GM13976 (cell line): Measurements from ENCODE around the gene CTCF.

Experiments used
- DNase-seq: peaks from one replicate; pipeline ENCODE4 v3.0.0; 2012; ENCODE audit warnings: low spot score
- in situ Hi-C: fragments of 300-500 bp; cut with MboI; formaldehyde crosslinking; loops from one replicate; pipeline ENCODE4 v1.12.0; 2022; ENCODE audit warnings: low sequenced_read_pairs, mixed read lengths, inconsistent platforms; ENCODE audit not compliant: unreplicated experiment
- TF ChIP-seq, protein P1 (sequence below): IDR thresholded peaks from 2 replicates; pipeline ENCODE4 v1.5.1; 2012; ENCODE audit warnings: borderline replicate concordance, mild to moderate bottlenecking; ENCODE audit not compliant: insufficient read depth; ENCODE audit errors: extremely low read depth, missing control alignments, control extremely low read depth

The CTCF gene

DNA sequence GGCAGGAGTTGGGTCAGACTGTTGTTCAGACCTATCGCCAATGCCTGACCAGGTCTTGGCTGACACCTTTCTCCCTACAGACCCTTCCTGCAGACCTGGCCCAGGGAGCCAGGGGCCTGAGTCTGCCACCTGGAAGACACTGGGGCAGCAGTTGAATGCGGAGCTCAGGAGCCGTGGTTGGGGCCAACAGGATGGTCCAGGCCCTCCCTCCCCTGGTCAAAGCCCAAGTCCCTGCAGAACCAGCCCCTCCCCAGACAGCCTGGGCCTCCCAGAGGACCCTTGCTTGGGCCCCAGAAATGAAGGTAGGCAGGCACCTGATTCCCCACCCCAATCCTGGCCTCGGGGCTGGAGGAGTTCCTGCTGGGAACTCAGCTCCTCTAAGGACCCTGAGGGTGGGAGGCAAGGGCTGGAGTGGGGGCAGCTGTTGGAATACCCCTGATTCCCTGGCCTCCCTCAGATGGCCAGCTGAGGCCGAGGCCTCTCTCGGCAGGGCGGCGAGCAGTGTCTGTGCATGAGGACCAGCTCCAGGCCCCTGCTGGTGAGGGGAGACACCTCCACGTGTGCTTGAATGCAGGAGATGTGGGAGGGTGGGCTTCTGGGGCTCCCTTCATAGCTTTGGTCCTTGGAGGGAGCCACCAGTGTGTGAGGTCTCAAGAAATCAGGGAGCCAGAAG is 94.2 kb downstream of the CTCF start:
- TF ChIP-seq, protein P1, sequence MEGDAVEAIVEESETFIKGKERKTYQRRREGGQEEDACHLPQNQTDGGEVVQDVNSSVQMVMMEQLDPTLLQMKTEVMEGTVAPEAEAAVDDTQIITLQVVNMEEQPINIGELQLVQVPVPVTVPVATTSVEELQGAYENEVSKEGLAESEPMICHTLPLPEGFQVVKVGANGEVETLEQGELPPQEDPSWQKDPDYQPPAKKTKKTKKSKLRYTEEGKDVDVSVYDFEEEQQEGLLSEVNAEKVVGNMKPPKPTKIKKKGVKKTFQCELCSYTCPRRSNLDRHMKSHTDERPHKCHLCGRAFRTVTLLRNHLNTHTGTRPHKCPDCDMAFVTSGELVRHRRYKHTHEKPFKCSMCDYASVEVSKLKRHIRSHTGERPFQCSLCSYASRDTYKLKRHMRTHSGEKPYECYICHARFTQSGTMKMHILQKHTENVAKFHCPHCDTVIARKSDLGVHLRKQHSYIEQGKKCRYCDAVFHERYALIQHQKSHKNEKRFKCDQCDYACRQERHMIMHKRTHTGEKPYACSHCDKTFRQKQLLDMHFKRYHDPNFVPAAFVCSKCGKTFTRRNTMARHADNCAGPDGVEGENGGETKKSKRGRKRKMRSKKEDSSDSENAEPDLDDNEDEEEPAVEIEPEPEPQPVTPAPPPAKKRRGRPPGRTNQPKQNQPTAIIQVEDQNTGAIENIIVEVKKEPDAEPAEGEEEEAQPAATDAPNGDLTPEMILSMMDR = no peak
- no peak for DNase-seq
- in situ Hi-C loops = no loop called here

DNA sequence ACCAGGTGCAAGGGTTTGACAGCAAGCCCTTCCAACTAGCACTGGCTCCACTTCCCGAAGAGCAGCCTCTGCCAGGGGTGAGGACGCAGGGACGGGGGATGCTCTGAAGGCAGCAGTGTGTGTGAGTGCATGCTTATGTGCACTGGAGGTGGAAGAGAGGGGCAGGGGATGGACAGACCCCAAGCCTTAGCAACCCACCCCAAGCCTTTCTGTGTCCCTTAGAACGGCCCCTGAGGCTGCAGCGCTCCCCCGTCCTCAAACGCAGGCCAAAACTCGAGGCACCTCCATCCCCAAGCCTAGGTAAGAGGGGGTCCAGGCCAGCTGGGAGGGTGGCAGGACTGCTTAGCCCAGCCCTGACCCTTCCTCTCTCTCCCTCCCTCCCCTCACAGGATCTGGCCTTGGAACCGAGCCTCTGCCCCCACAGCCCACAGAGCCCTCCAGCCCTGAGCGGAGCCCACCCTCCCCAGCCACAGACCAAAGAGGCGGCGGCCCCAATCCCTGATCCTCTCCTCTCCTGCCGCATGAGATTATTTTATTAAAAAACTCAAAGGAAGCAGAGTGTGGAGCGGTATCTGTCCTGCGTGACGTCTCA is 94.8 kb downstream of the CTCF start:
- TF ChIP-seq, protein P1 = no peak
- in situ Hi-C loops = no loop called here
- no peak for DNase-seq

DNA sequence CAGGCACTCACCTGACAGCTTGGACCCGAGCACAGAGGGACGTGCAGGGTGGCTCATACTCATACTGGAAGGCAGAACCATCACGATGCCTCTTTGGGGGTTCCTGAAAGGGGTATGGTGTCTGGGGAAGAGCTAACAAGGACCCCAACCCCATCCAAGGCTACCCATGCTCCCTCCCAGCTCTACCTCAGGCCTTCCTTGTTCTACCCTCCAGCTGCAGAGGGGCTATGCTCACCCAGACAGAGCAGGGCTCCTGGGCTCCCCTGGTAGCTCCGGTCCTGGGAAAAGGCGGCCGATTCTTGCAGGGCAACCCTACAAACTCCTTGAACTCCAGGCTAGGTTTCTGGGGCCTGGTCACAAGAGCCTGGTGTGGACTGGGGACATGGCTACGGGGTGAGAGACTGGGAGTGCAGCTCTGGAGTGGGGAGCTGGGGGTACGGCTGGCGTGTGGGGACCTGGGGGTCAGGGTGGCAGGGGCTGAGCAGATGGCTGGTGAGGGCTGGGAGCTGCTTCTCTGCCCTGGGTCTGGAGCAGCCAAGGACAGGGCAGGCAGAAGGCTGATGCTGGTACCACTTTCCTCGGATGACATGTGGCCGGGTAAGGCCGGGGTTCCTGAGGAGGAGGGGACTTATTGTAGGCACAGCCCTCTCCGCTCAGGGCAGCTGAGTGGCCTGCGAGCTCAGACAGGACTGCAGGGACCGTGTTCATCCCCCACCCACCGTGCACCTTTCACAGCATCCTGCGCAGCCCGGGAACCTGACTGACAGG is 95.6 kb downstream of the CTCF start:
- TF ChIP-seq, protein P1 = no peak
- in situ Hi-C loops = no loop called here
- no peak for DNase-seq

DNA sequence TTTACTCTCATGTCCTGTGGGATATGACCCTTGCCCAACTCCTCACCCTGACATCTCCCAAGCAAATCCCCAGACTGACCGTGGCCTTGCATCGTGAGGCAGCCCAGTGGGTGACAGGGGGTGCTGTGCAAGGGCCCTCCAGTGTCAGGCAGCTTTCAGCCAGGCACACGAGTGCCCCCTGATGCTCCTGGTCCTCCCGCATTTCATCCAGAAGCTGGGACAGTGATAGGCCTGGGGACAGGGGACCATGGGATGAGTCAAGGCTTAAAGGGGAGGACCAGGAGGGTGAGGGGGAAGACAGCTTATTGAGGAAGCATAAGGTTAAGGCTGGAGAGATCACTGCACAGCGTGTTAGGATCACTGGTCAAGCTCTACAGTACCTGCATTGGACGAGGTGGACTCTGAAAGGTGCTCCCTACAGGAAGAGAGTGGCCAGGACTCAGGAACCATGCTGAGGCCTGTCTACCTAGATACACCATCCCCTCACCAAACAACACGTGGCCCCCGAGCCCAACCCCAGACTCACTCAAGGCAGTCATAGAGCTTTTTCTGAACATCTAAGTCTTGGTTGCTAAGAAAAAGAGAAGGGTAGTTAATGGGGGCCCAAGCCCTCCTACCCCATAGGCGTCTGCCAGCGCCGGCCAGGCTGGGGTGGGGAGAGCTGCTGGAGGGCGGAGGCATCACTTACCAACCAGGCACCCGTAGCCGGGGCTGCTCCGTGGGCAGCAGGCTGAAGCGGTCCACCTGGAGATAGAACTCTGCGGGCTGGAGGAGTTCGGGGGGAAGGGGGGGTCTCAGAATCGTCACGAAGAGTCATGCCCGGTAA is 96.7 kb downstream of the CTCF start:
- TF ChIP-seq, protein P1 = no peak
- in situ Hi-C loops = no loop called here
- no peak for DNase-seq

DNA sequence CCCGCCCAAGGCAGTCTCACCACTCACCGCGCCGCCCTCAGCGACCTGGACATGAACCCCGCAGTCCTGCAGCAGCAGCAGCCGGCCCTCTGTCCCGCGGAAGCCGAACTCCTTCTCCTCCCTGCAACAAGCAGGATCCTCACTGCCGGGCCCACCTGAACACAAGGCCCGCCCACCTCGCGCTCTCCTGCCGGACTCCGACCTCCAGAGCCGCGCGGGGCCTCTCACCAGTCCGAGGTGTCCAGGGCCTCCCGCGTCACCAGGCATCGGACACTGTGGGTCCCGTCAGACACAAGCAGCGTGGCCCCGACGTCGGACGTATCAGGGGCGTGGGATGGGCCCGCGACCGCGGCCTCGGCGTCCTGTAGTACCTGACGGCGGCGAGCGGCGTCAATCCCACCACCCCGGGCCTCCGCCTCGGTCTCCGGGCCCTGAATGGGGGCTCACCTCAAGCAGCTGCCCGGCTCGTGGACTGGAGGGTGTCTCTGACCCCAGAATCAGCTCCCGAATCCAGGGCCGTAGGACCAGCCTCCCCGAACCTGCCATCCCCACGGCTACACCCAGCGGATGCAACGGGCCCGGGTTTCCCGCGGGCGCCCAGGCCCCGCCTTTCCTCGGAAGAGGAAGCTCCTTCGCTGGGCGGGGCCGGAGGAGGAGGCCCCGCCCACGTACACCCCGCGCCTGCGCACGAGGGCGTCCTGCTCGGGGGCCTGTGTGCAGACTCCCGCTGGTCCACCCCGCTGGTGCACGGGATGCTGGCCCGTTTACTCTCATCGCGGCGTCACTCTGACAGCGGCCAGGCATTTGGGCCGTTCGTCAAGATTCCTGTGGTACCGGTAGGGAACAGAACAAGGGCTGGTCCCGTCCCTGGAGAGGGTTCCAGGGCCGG is 97.6 kb downstream of the CTCF start, which contains the start of gene ACD:
Gene ACD (minus strand): TSS at position 586 of the 889 bp plus-strand sequence. CDS start 40 bp downstream, at position 546.
- DNase-seq = peak; percentile 100
- TF ChIP-seq, protein P1 = no peak
- in situ Hi-C loops = no loop called here
